ENCODE measurements around the gene IFNL4. TPM values are rescaled to one million over a fixed set of nuclear protein-coding genes. Genes with fewer than 3 reads are reported as not detected.

The IFNL4 gene
- total and polyA plus RNA-seq, 4 donors: not detected

DNA sequence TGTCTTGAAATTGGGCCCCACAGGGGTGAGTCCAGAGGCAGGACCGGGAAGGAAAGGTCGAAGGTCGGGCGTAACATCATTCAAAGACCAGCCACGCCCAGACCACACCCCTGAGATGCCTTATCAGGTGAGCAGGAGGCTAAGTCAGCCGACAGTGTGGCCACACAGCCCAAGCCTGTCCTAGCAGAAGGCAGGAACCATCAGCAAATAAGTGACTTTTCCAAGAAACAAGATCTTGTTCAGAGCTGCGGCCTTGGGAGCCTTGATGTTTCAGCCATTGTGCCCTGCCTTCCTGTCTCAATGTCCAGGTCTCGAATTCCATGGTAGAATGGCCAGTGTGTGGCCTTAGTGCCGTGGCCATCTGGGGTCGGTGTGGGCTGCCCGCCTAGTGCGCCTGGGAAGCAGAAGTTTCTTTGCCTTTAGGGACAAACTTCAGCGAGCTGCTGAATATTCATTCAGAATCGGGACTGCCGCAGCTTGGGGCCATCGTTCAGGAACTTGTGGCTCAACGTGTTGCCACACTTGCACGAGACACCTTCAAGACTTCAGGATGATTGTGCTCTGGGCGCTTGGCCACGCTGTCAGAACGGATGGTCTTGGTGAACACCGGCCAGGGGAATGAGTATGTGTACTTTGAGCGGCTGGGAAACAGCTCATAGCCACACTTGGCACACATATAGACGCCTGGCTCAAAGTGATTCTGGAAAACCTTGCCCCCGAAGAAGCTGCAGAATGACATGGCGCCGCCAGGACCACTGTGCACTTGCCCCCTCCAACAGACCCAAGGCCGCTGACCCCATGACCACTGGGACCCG lies 6.1 kb upstream of the IFNL4 start:
- Histone ChIP-seq H3K27me3 (ENCODE audit: control insufficient read depth in 4 of 4, insufficient read depth in 4 of 4, low read length in 3 of 4) (no peaks in the 10 kb centered on the region), H3K4me3 (ENCODE audit: low read depth in 1 of 3, low read length in 3 of 3) (no peak overlapping the region), H3K27ac (ENCODE audit: low read depth in 1 of 2, low read length in 2 of 2) (no peak overlapping the region), H3K4me1 (ENCODE audit: control insufficient read depth in 4 of 4, insufficient read depth in 4 of 4, low read length in 3 of 4) (no peaks in the 10 kb centered on the region), H3K36me3 (ENCODE audit: control insufficient read depth in 4 of 4, insufficient read depth in 3 of 4, low read depth in 1 of 4, low read length in 3 of 4) (no peaks in the 10 kb centered on the region), H3K9me3 (ENCODE audit: control insufficient read depth in 4 of 4, low read length in 3 of 4) (no peaks in the 10 kb centered on the region), H3K9ac (ENCODE audit: low read depth in 1 of 2, low read length in 2 of 2) (no peak overlapping the region)
- DNase-seq (ENCODE audit: low spot score): no peak
- WGBS: 80% methylated on average over 29 of the region's 29 CpGs
- TF ChIP-seq YY1 (IDR thresholded peaks at IDR 0.05) (no peak), HNF4G (IDR thresholded peaks at IDR 0.05) (no peak)

DNA sequence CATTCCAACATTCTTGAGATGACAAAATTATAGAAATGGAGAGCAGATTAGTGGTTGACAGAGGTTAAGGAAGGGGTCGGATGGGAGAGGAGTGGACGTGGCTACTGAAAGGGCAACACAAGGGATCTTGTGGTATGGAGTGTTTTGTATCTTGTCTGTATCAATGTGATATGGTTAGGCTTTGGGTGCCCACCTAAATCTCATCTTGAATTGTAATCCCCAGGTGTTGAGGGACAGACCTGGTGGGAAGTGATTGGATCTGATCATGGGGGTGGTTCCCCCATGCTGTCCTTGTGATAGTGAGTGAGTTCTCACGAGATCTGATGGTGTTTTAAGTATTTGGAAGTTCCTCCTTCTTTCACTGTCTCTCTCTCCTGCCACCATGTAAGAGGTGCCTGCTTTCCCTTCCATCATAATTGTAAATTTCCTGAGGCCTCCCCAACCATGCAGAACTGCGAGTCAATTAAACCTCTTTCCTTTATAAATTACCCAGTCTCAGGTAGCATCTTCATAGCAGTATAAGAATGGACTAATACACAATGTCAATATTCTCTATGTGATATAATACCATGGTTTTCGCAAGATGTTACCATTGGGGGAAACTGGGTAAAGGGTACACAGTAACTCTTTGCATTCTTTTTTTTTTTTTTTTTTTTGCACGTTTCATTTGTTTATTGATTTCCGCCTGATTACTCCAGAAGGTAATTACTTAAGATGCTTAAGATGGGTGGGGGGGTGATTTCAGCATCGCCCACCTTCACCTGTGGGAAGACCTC lies 4.9 kb upstream of the IFNL4 start:
- Histone ChIP-seq H3K27ac (ENCODE audit: low read depth in 1 of 2, low read length in 2 of 2) (no peak overlapping the region), H3K9me3 (ENCODE audit: control insufficient read depth in 4 of 4, low read length in 3 of 4) (no peaks in the 10 kb centered on the region), H3K36me3 (ENCODE audit: control insufficient read depth in 4 of 4, insufficient read depth in 3 of 4, low read depth in 1 of 4, low read length in 3 of 4) (no peaks in the 10 kb centered on the region), H3K9ac (ENCODE audit: low read depth in 1 of 2, low read length in 2 of 2) (no peak overlapping the region), H3K4me3 (ENCODE audit: low read depth in 1 of 3, low read length in 3 of 3) (no peak overlapping the region), H3K4me1 (ENCODE audit: control insufficient read depth in 4 of 4, insufficient read depth in 4 of 4, low read length in 3 of 4) (peaks cover 2 to 9% (median 9%) of the 10 kb centered on the region in 4 donors), H3K27me3 (ENCODE audit: control insufficient read depth in 4 of 4, insufficient read depth in 4 of 4, low read length in 3 of 4) (no peaks in the 10 kb centered on the region)
- no peak for DNase-seq (ENCODE audit: low spot score)
- TF ChIP-seq SP1 (IDR thresholded peaks at IDR 0.05): no peak
- TF ChIP-seq JUND (IDR thresholded peaks at IDR 0.05): no peak
- no peak for TF ChIP-seq HNF4G (IDR thresholded peaks at IDR 0.05)
- TF ChIP-seq FOXA2 (IDR thresholded peaks at IDR 0.05): no peak
- no peak for TF ChIP-seq EGR1 (IDR thresholded peaks at IDR 0.05; ENCODE audit: low read depth in 2 of 2)
- TF ChIP-seq ATF3 (IDR thresholded peaks at IDR 0.05): no peak
- no peak for TF ChIP-seq RXRA (IDR thresholded peaks at IDR 0.05)
- TF ChIP-seq GABPA (IDR thresholded peaks at IDR 0.05 in 1 of 2, conservative IDR thresholded peaks at IDR 0.05 in 1 of 2): no peak
- no peak for TF ChIP-seq FOXA1 (IDR thresholded peaks at IDR 0.05)
- no peak for TF ChIP-seq HNF4A (conservative IDR thresholded peaks at IDR 0.05)
- TF ChIP-seq, protein P1, sequence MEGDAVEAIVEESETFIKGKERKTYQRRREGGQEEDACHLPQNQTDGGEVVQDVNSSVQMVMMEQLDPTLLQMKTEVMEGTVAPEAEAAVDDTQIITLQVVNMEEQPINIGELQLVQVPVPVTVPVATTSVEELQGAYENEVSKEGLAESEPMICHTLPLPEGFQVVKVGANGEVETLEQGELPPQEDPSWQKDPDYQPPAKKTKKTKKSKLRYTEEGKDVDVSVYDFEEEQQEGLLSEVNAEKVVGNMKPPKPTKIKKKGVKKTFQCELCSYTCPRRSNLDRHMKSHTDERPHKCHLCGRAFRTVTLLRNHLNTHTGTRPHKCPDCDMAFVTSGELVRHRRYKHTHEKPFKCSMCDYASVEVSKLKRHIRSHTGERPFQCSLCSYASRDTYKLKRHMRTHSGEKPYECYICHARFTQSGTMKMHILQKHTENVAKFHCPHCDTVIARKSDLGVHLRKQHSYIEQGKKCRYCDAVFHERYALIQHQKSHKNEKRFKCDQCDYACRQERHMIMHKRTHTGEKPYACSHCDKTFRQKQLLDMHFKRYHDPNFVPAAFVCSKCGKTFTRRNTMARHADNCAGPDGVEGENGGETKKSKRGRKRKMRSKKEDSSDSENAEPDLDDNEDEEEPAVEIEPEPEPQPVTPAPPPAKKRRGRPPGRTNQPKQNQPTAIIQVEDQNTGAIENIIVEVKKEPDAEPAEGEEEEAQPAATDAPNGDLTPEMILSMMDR (IDR thresholded peaks at IDR 0.05; ENCODE audit: low read depth, low read length, missing input control): no peak
- TF ChIP-seq, protein P2, sequence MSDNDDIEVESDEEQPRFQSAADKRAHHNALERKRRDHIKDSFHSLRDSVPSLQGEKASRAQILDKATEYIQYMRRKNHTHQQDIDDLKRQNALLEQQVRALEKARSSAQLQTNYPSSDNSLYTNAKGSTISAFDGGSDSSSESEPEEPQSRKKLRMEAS (IDR thresholded peaks at IDR 0.05): no peak
- 88% methylated on average over 8 of the region's 8 CpGs for WGBS

- peaks cover 0 to 2% (median 0%) of the 10 kb centered on the region in 4 donors for H3K27me3 ChIP-seq (ENCODE audit: control insufficient read depth in 4 of 4, insufficient read depth in 4 of 4, low read length in 3 of 4)
- no peak for DNase-seq (ENCODE audit: low spot score)
- TF ChIP-seq RXRA (IDR thresholded peaks at IDR 0.05) (no peak), ZBTB33 (IDR thresholded peaks at IDR 0.05) (no peak), HNF4G (IDR thresholded peaks at IDR 0.05) (no peak), HNF4A (conservative IDR thresholded peaks at IDR 0.05) (no peak), SP1 (IDR thresholded peaks at IDR 0.05) (no peak)
- H3K9ac ChIP-seq (ENCODE audit: low read depth in 1 of 2, low read length in 2 of 2): no peak overlapping the region
- no peaks in the 10 kb centered on the region for H3K36me3 ChIP-seq (ENCODE audit: control insufficient read depth in 4 of 4, insufficient read depth in 3 of 4, low read depth in 1 of 4, low read length in 3 of 4)
- no peaks in the 10 kb centered on the region for H3K9me3 ChIP-seq (ENCODE audit: control insufficient read depth in 4 of 4, low read length in 3 of 4)
- H3K27ac ChIP-seq (ENCODE audit: low read depth in 1 of 2, low read length in 2 of 2): no peak overlapping the region
- WGBS: 72% methylated on average over 3 of the region's 3 CpGs
- H3K4me1 ChIP-seq (ENCODE audit: control insufficient read depth in 4 of 4, insufficient read depth in 4 of 4, low read length in 3 of 4): peaks cover 3 to 18% (median 14%) of the 10 kb centered on the region in 4 donors
- no peak overlapping the region for H3K4me3 ChIP-seq (ENCODE audit: low read depth in 1 of 3, low read length in 3 of 3)
Measured at GRCh38 chr19:39252458-39252857, 3.8 kb upstream of the IFNL4 start.

All from liver (tissue), 9 donors.